ENCODE data around the gene STX11.

The STX11 gene

DNA sequence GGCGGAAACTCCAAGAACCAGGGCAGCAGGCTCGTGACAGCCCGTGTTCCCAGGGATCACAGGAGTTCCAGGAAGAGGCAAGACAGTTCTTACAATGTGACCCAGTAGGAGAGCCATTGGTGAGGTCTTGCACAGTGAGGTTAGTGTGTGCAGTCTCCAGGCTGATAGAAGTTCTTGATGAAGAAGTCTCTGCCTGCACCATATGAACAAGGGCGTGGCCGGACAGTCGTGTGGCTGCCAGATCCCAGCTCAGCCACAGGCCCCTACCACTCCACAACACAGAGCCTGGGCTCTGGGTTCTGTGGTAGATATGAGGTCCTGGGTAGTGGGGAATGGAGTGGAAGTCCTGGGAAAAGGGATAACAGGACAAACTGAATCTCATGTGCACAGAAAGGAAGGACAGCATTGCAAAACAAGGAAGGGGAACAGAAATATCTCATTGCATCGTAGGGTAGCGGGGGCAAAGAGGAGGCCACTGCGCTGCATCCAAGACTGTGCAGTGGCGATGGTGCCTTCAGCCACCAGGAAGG, 65.2 kb downstream of the STX11 start:
- Histone ChIP-seq H3K79me2 (ENCODE audit: insufficient read depth, low read length) (no peaks in the 10 kb centered on the region), H3K9me2 (replicated peaks; ENCODE audit: insufficient read depth, low read length) (no peaks in the 10 kb centered on the region), H3K9me3 (ENCODE audit: insufficient read depth, low read length) (no peaks in the 10 kb centered on the region), H3K36me3 (ENCODE audit: low read length) (no peaks in the 10 kb centered on the region), H3K27me3 (ENCODE audit: low read length) (no peaks in the 10 kb centered on the region), H4K20me1 (ENCODE audit: low read depth, low read length) (no peaks in the 10 kb centered on the region), H3K4me3 (ENCODE audit: insufficient read depth, low read length, poor library complexity, severe bottlenecking) (peak overlapping the region; percentile 58), H2AFZ (ENCODE audit: low read depth, low read length, severe bottlenecking) (peak overlapping the region; percentile 75), H3K9ac (ENCODE audit: low read length) (peak overlapping the region; percentile 59), H3K4me2 (ENCODE audit: low read depth, low read length, poor library complexity, severe bottlenecking) (peak overlapping the region; percentile 62), H3F3A (ENCODE audit: insufficient read depth) (no peaks in the 10 kb centered on the region), H3K27ac (ENCODE audit: low read depth, low read length) (peak overlapping the region; percentile 70)
- no peak for TF ChIP-seq EZH2phosphoT487 (conservative IDR thresholded peaks at IDR 0.05; ENCODE audit: low read length)
- TF ChIP-seq, protein P1, sequence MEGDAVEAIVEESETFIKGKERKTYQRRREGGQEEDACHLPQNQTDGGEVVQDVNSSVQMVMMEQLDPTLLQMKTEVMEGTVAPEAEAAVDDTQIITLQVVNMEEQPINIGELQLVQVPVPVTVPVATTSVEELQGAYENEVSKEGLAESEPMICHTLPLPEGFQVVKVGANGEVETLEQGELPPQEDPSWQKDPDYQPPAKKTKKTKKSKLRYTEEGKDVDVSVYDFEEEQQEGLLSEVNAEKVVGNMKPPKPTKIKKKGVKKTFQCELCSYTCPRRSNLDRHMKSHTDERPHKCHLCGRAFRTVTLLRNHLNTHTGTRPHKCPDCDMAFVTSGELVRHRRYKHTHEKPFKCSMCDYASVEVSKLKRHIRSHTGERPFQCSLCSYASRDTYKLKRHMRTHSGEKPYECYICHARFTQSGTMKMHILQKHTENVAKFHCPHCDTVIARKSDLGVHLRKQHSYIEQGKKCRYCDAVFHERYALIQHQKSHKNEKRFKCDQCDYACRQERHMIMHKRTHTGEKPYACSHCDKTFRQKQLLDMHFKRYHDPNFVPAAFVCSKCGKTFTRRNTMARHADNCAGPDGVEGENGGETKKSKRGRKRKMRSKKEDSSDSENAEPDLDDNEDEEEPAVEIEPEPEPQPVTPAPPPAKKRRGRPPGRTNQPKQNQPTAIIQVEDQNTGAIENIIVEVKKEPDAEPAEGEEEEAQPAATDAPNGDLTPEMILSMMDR (IDR thresholded peaks at IDR 0.05; ENCODE audit: insufficient read depth, low read length, poor library complexity, severe bottlenecking): no peak

DNA sequence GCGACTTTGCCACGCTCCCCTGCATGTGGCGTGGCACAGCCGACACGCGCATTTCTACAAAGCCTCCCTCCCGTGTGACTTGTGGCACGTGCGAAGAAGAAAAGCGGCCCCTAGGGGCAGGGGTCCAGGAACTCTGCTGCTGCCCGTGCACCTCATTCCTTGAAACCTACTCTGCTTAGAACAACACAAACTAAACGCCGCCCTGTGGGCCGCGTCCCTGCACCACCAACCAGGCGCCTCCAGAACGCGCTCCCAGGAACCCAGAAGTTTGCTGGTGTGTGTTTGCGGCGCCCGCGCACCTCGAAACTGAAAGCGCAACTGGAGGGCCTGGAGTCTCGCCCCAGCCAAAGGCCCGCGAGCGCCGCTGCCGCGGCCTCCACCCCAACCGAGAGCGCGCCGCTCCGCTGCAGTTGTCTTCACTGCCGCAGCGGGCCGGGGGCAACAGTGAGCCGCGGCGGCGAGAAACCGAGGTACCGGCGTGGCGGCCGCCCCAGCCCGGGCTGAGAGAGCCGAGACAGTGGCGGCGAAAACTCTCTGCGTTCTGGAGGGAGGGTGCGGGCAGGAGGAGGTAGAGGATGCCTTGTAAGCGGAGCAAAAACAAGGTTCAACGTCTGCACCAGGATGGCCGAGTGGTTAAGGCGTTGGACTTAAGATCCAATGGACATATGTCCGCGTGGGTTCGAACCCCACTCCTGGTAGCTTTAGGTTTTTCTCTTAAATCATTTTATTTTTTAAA, 65.8 kb downstream of the STX11 start:
- Histone ChIP-seq H3K4me3 (ENCODE audit: insufficient read depth, low read length, poor library complexity, severe bottlenecking) (peak overlapping the region; percentile 58), H3F3A (ENCODE audit: insufficient read depth) (no peaks in the 10 kb centered on the region), H3K9me2 (replicated peaks; ENCODE audit: insufficient read depth, low read length) (no peaks in the 10 kb centered on the region), H4K20me1 (ENCODE audit: low read depth, low read length) (no peaks in the 10 kb centered on the region), H2AFZ (ENCODE audit: low read depth, low read length, severe bottlenecking) (peak overlapping the region; percentile 75), H3K36me3 (ENCODE audit: low read length) (no peaks in the 10 kb centered on the region), H3K9ac (ENCODE audit: low read length) (peak overlapping the region; percentile 59), H3K4me2 (ENCODE audit: low read depth, low read length, poor library complexity, severe bottlenecking) (peak overlapping the region; percentile 62), H3K9me3 (ENCODE audit: insufficient read depth, low read length) (no peaks in the 10 kb centered on the region), H3K79me2 (ENCODE audit: insufficient read depth, low read length) (no peaks in the 10 kb centered on the region), H3K27ac (ENCODE audit: low read depth, low read length) (peak overlapping the region; percentile 70), H3K27me3 (ENCODE audit: low read length) (no peaks in the 10 kb centered on the region)
- TF ChIP-seq EZH2phosphoT487 (conservative IDR thresholded peaks at IDR 0.05; ENCODE audit: low read length): no peak
- TF ChIP-seq, protein P1 (IDR thresholded peaks at IDR 0.05; ENCODE audit: insufficient read depth, low read length, poor library complexity, severe bottlenecking): peak; percentile 39

GRCh38 chr6:144216668-144217218, 66.4 kb downstream of the STX11 start:
- peak overlapping the region; percentile 59 for H3K9ac ChIP-seq (ENCODE audit: low read length)
- H3F3A ChIP-seq (ENCODE audit: insufficient read depth): no peaks in the 10 kb centered on the region
- no peaks in the 10 kb centered on the region for H3K36me3 ChIP-seq (ENCODE audit: low read length)
- no peak for TF ChIP-seq EZH2phosphoT487 (conservative IDR thresholded peaks at IDR 0.05; ENCODE audit: low read length)
- no peaks in the 10 kb centered on the region for H3K9me2 ChIP-seq (replicated peaks; ENCODE audit: insufficient read depth, low read length)
- no peaks in the 10 kb centered on the region for H3K79me2 ChIP-seq (ENCODE audit: insufficient read depth, low read length)
- H3K4me3 ChIP-seq (ENCODE audit: insufficient read depth, low read length, poor library complexity, severe bottlenecking): peak overlapping the region; percentile 58
- H3K9me3 ChIP-seq (ENCODE audit: insufficient read depth, low read length): no peaks in the 10 kb centered on the region
- H3K4me2 ChIP-seq (ENCODE audit: low read depth, low read length, poor library complexity, severe bottlenecking): peak overlapping the region; percentile 62
- H2AFZ ChIP-seq (ENCODE audit: low read depth, low read length, severe bottlenecking): peak overlapping the region; percentile 75
- no peaks in the 10 kb centered on the region for H4K20me1 ChIP-seq (ENCODE audit: low read depth, low read length)
- peak overlapping the region; percentile 70 for H3K27ac ChIP-seq (ENCODE audit: low read depth, low read length)
- no peaks in the 10 kb centered on the region for H3K27me3 ChIP-seq (ENCODE audit: low read length)

- no peaks in the 10 kb centered on the region for H3K27me3 ChIP-seq (ENCODE audit: low read length)
- TF ChIP-seq EZH2phosphoT487 (conservative IDR thresholded peaks at IDR 0.05; ENCODE audit: low read length): no peak
- TF ChIP-seq, protein P1 (IDR thresholded peaks at IDR 0.05; ENCODE audit: insufficient read depth, low read length, poor library complexity, severe bottlenecking): no peak
- no peaks in the 10 kb centered on the region for H4K20me1 ChIP-seq (ENCODE audit: low read depth, low read length)
- H3K9me2 ChIP-seq (replicated peaks; ENCODE audit: insufficient read depth, low read length): no peaks in the 10 kb centered on the region
- no peak overlapping the region for H3K4me3 ChIP-seq (ENCODE audit: insufficient read depth, low read length, poor library complexity, severe bottlenecking)
- H3K36me3 ChIP-seq (ENCODE audit: low read length): no peaks in the 10 kb centered on the region
- H3F3A ChIP-seq (ENCODE audit: insufficient read depth): no peaks in the 10 kb centered on the region
- H3K79me2 ChIP-seq (ENCODE audit: insufficient read depth, low read length): no peaks in the 10 kb centered on the region
- H3K27ac ChIP-seq (ENCODE audit: low read depth, low read length): no peak overlapping the region
- H3K4me2 ChIP-seq (ENCODE audit: low read depth, low read length, poor library complexity, severe bottlenecking): peak overlapping the region; percentile 62
- H3K9me3 ChIP-seq (ENCODE audit: insufficient read depth, low read length): no peaks in the 10 kb centered on the region
- H2AFZ ChIP-seq (ENCODE audit: low read depth, low read length, severe bottlenecking): no peak overlapping the region
- no peak overlapping the region for H3K9ac ChIP-seq (ENCODE audit: low read length)
Observed at GRCh38 chr6:144217264-144217663, 66.9 kb downstream of the STX11 start.

All from SU-DHL-6 (cell line).